ENCODE data around the gene NOVA2.

The NOVA2 gene, protein sequence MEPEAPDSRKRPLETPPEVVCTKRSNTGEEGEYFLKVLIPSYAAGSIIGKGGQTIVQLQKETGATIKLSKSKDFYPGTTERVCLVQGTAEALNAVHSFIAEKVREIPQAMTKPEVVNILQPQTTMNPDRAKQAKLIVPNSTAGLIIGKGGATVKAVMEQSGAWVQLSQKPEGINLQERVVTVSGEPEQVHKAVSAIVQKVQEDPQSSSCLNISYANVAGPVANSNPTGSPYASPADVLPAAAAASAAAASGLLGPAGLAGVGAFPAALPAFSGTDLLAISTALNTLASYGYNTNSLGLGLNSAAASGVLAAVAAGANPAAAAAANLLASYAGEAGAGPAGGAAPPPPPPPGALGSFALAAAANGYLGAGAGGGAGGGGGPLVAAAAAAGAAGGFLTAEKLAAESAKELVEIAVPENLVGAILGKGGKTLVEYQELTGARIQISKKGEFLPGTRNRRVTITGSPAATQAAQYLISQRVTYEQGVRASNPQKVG

DNA sequence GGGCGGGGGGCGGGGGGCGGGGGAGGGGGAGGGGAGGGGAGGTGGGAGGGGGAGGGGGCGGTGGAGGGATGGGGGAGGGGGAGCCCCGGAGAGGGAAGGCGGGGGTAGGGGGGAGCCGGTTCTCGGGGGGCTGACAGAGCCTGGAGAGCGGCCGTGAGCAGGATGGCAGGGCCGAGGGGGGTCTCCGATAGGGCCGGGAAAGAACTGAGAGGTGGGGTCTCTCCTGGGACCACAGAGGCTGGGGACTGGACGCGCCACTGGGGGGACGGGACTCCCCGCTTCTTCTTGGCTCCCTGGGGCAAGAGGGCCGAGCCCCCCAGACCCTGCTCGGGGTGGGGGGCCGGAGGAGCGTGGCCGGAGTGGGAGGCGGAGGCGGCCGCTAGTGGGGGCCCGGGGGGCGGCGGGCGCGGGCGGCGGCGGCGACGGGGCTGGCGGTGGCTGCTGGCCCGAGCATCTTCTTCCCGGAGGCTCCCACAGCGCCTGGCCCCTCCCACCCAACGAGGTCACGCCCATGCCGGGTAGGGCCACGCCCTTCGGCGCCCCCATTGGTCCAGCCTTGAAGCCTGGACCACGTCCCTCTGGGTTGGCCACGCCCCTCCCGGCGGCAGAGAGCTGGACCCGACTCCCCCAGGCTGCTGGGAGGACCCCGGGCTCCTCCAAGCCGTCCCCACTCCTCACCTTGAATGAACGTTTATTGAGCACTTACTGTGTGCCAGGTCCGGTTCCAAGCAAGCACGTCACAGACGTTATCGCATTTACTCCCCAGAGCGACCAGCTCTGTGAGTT is at the start of gene NOVA2:
Gene NOVA2 (minus strand): TSS at position 313 of the 786 bp plus-strand sequence. CDS start 514 bp downstream, outside the sequence.
- H3K9me3 Mint-ChIP-seq, result no peaks in the 10 kb centered on the region
- DNase-seq (peak; percentile 36 to 46), ATAC-seq (peak; percentile 60)
- H3K4me1 Mint-ChIP-seq, result peaks cover 26% of the 10 kb centered on the region
- H3K27ac Mint-ChIP-seq, result no peak within 1 kb of the TSS
- H3K27me3 Mint-ChIP-seq, result peaks cover 85% of the 10 kb centered on the region
- peak within 1 kb of the TSS; percentile 7 to 51 for H3K4me3 Mint-ChIP-seq

DNA sequence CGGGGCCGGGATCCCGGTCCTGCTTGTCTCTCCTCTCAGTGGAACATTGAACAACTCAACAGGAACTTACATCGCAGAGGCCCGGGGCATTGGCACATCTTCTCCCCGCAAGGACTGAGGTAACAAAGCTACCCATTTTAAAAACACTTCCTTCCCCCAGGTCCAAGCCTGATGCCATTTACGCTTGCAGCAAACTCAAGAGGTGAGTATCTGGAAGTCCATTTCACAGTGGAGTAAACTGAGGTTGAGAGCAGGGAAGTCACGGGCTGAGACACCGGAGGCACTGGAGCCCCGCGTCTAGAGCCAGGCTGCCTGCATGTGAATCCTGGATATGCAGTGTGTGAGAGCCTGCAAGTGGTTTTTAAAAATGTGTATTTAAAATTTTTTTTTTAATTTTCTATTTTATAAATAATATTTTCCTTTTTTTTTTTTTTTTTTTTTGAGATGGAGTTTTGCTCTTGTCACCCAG is 49.7 kb upstream of the NOVA2 start:
- Mint-ChIP-seq H3K4me3 (no peak overlapping the region), H3K4me1 (peaks cover 18% of the 10 kb centered on the region), H3K9me3 (no peaks in the 10 kb centered on the region), H3K27me3 (peaks cover 50% of the 10 kb centered on the region), H3K27ac (no peak overlapping the region)
- ATAC-seq, result no peak
- no peak for DNase-seq

DNA sequence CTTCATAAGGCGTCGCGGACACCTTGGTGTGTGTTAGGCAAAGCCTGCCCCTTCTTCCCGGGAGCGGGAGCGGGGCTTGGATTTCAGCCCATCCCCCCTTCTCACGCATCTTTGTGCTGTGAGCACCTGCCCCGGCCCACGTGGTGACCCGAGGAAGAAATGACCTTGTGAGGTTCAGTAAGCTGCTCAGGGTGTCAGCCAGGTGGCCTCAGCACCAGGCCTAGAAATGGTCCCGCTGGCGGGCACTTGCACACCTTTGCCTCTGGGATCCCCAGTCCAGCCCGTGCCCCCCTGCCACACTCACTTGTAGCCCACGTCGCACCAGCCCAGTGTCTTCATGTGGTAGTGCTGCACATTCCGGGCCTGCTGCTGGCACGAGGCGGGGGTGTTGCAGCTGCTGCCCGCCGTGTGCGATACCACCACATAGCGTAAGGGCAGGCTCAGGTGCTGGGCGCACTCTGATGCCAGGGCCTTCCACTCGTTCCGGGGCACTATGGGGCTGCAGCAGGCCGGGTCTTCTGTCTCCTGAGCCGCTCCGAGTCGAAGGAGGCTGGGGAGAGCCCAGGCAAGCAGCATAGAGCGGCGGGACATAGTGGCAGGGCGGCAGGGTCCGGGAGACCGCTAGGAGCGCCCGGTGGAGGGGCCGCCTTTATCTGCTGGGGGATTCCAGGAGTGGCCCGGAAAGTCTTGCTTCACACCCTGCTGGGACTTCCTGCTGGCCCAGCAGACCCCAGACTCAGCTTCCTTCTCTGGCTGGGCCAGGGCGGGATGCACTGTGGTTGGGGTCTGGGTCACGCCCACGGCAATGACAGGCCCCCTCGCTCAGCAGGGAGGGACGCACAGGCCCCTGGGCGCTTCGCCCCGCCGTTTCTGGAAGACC is 49.0 kb upstream of the NOVA2 start, which contains the start of gene PGLYRP1:
Gene PGLYRP1 (minus strand): TSS at position 623 of the 880 bp plus-strand sequence. CDS start 32 bp downstream, at position 591.
- H3K4me1 Mint-ChIP-seq, result peaks cover 18% of the 10 kb centered on the region
- peak; percentile 34 for ATAC-seq
- H3K27me3 Mint-ChIP-seq, result peaks cover 50% of the 10 kb centered on the region
- no peak within 1 kb of the TSS for H3K4me3 Mint-ChIP-seq
- H3K27ac Mint-ChIP-seq, result no peak within 1 kb of the TSS
- no peaks in the 10 kb centered on the region for H3K9me3 Mint-ChIP-seq
- DNase-seq, result no peak

DNA sequence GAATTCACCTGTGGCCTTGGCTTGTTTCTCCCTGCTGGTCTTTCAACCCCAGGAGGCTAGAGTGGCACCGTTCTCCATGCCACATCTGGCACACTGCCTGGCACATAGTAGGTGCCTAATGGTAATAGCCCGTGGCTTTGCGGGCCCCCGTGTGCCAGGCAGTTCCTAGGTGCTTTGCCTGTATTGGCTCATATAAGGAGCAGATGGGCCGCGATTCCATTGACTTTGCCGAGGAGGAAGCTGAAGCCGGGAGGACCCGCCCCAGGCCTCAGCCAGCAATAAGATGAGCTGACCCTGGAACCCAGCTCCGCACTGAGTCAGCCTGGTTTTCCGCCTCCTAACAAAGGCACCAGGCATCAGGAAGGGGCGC is 48.4 kb upstream of the NOVA2 start:
- H3K27ac Mint-ChIP-seq, result no peak overlapping the region
- DNase-seq (no peak), ATAC-seq (no peak)
- peaks cover 20% of the 10 kb centered on the region for H3K4me1 Mint-ChIP-seq
- H3K4me3 Mint-ChIP-seq, result no peak overlapping the region
- H3K9me3 Mint-ChIP-seq, result no peaks in the 10 kb centered on the region
- peaks cover 50% of the 10 kb centered on the region for H3K27me3 Mint-ChIP-seq

DNA sequence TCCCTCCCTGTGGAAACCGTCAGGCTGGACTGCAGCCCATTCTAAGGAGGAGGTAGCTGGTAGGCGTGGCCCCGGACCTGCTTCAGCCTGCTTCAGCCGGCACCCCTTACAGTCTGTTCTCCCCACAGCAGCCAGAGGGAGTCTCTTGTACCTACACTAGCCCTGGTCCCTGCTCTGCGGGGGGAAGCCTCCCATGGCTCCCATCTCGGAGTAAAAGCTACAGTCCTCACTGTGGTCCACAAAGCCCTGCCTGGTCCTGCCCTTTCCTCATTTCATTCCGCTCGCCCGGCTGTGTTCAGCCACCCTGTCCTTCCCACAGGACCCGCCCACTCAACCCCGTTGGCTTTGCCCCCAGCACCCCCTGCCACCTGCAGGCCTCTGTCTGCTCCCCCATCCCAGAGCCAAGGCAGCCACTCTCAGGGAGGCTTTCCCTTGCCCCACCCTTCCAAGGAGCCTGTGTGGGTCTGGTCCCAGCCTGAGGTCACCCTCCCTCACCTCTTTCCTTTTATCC is 47.9 kb upstream of the NOVA2 start:
- DNase-seq, result no peak
- H3K27ac Mint-ChIP-seq, result no peak overlapping the region
- H3K4me1 Mint-ChIP-seq, result peaks cover 20% of the 10 kb centered on the region
- ATAC-seq, result no peak
- H3K27me3 Mint-ChIP-seq, result peaks cover 48% of the 10 kb centered on the region
- H3K4me3 Mint-ChIP-seq, result no peak overlapping the region
- H3K9me3 Mint-ChIP-seq, result no peaks in the 10 kb centered on the region

DNA sequence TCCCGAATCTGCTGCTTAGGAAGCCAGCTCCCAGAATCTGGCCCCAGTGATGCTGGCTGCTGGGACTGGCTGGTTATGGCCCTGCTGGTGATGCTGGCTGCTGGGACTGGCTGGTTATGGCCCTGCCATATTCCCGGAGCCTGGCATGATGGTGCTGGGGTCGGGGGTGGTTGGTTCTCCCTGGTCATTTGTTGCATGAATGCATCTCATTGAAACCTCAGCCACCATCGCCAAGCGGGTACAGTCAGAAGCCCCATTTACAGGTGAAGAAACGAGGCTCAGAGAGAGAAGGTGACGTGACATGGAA is 47.1 kb upstream of the NOVA2 start:
- peaks cover 48% of the 10 kb centered on the region for H3K27me3 Mint-ChIP-seq
- H3K4me1 Mint-ChIP-seq, result peaks cover 20% of the 10 kb centered on the region
- H3K4me3 Mint-ChIP-seq, result no peak overlapping the region
- no peaks in the 10 kb centered on the region for H3K9me3 Mint-ChIP-seq
- DNase-seq, result no peak
- no peak overlapping the region for H3K27ac Mint-ChIP-seq
- no peak for ATAC-seq

DNA sequence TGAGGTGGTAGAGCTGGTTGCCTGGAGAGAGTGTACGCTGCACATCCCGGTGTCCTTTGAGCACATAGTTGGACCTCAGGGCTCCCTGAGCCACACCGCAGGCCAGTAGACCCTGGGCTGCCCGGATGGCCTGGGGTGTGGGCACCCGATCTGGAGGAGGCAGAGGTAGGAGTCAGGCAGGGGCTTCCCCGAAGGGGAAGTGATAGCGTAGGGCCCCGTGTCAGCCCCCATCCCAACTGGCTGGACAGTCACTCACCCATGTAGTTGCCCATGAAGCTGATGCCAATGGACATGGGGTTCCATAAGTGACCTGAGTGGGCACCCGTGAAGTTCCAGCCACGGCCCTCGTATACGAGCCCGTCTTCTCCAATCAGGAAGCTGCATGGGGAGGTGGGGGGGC is 45.6 kb upstream of the NOVA2 start:
- Mint-ChIP-seq H3K27ac (peak overlapping the region in 1 of 2 donors; percentile 63), H3K9me3 (no peaks in the 10 kb centered on the region), H3K4me1 (peaks cover 30% of the 10 kb centered on the region), H3K27me3 (peaks cover 51% of the 10 kb centered on the region), H3K4me3 (no peak overlapping the region)
- no peak for ATAC-seq
- DNase-seq, result no peak

DNA sequence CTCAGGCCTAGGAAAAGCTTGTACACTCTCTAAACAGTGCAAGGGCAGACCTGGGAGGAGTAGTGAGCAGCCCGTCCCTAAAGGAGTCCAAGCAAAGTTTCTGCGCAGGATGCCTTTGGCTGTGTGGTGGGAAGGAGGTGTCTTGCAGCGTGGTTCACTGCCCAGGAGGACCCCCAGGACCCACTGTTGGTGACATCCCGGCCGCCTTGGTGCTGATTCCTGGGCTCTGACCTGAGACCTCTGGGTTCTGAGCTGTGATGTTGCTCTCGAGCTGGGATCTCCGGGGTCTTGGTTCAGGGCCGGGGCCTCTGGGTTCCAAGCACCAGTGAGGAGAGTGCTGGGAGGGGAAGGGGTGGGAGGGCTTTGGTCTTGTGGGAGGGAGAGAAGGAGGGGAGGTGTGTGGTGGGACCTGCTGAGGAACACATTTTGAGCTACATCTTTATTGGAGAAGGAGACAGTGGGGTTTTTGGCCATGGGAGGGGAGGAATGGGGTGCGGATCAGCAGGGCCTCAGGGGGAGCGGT is 45.1 kb upstream of the NOVA2 start:
- H3K27me3 Mint-ChIP-seq, result peaks cover 49% of the 10 kb centered on the region
- no peak for DNase-seq
- no peak for ATAC-seq
- no peaks in the 10 kb centered on the region for H3K9me3 Mint-ChIP-seq
- peaks cover 30% of the 10 kb centered on the region for H3K4me1 Mint-ChIP-seq
- no peak overlapping the region for H3K4me3 Mint-ChIP-seq
- no peak overlapping the region for H3K27ac Mint-ChIP-seq

DNA sequence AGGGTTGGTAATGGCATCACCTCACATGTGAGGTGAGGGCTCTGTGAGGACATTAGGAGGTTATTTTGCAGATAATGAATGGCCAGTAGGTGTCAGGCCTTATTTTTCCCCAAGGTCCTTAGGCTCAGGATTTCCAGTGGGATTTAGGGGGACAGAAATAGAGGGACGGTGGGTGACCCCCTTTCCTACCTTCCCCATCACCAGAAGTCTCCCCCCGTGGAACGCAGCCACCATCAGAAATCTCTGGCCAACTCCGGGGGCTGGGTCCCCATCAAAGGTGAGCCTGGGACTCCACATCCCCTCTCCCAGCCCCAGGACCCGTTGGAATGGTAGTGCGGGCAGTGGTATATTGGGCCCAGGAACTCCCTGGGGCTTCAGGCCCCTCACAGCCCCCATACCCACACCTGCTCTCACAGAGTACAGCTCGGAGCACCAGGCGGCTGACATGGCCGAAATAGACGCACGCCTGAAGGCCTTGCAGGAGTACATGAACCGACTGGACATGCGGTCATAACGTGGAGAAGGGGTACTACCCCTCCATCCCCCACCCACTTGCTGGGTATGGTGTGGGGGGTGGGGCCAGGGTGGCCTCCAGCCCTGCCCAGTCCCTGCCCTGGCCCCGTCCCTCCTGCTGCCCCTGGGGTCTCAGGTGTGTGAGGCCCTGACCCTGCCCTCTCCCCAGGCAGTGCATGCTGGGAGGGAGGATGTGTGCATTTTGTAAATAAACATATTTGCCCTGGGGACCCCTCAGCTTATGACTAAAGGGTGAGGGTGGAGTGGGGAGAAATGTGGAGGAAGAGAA is 44.4 kb upstream of the NOVA2 start:
- Mint-ChIP-seq H3K4me1 (peaks cover 28% of the 10 kb centered on the region), H3K9me3 (no peaks in the 10 kb centered on the region), H3K27me3 (peaks cover 42% of the 10 kb centered on the region), H3K4me3 (no peak overlapping the region), H3K27ac (no peak overlapping the region)
- ATAC-seq (no peak), DNase-seq (no peak)

DNA sequence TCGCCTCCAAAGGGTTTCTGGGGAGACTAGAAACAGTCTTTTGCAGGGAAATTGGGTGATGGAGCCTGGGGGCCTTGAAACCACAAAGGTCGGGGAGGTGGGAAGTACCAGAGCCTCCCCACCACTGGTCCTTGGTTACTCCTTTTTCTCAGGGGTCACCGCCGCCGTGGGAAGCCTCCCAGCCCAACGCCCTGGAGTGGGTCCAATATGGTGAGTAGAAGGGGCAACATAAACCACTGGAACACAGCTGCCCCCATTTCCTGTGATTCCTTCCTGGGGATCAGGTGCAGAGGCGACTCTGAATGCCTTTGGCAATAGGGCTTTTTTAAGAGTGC is 43.4 kb upstream of the NOVA2 start:
- peaks cover 25% of the 10 kb centered on the region for H3K4me1 Mint-ChIP-seq
- peaks cover 32% of the 10 kb centered on the region for H3K27me3 Mint-ChIP-seq
- no peak for DNase-seq
- peak overlapping the region; percentile 85 to 87 for H3K4me3 Mint-ChIP-seq
- H3K9me3 Mint-ChIP-seq, result no peaks in the 10 kb centered on the region
- ATAC-seq, result no peak
- no peak overlapping the region for H3K27ac Mint-ChIP-seq

DNA sequence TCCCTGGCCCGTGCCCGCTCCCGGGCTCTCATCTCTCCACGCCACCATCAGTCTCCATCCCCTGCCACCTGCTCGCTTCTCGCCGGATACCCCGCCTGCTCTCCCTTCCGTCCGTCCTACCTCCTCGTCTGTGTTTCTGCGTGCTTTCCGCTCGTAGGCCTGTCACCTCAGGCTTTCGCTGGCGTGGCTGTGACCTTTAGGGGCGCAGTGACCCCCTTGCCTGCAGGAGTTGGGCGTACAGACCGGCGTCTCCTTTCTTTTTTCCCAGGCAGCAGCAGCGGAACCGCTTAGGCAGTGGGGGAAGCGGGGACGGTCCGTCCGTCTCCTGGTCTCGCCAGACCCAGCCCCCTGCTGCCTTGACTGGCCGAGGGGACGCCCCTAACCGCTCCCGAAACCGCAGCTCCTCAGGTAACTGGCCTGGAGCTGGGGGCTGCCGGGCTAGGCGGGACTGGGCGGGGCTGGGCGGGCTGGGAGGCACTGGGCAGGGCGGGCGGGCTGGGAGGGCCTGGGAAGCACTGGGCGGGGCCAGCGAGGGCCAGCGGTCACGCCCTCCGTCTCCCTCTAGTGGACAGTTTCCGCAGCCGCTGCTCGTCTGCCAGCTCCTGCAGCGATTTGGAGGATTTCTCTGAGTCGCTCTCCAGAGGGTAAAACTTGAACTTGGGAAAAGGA is 42.9 kb upstream of the NOVA2 start:
- Mint-ChIP-seq H3K27ac (no peak overlapping the region), H3K9me3 (no peaks in the 10 kb centered on the region), H3K27me3 (peaks cover 27% of the 10 kb centered on the region), H3K4me1 (peaks cover 25% of the 10 kb centered on the region), H3K4me3 (peak overlapping the region; percentile 85 to 87)
- DNase-seq (peak; percentile 77 to 78), ATAC-seq (peak; percentile 77)

DNA sequence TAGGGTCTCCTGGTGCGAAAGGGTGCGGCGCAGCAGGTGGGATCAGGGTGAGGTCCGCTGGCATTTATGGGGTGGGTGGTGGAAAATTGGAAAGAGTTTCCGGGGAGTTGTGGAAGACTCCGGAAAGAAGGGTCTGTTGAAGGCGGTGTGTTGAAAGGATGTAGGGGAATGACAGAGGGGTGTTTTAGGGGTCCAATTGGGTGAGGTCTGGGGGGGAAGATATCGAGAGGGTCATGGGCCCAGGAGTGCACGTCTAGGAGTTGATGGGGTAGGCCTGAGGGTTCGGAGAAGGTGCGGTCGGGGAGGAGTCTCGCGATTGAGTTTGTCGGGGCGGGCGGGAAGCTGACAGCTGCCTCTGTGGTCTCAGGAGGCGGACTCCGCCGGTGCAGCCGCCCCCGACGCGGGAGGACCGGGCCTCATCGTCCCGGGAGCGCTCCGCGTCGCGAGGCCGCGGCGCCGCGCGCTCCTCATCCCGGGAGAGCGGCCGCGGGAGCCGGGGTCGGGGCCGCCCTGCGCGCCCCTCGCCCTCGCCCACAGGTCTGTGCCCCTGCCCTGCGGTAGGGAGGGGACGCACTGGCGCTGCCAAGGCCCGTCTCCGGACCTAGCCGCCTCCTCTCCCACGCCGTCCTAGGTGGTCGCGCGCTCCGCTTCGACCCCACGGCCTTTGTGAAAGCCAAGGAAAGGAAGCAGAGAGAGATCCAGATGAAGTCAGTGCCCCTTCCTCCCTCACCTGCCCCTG is 42.2 kb upstream of the NOVA2 start:
- Mint-ChIP-seq H3K27me3 (peaks cover 27% of the 10 kb centered on the region), H3K4me1 (peaks cover 25% of the 10 kb centered on the region), H3K27ac (no peak overlapping the region), H3K9me3 (no peaks in the 10 kb centered on the region), H3K4me3 (peak overlapping the region; percentile 85 to 87)
- peak; percentile 51 for ATAC-seq
- peak; percentile 43 to 50 for DNase-seq

DNA sequence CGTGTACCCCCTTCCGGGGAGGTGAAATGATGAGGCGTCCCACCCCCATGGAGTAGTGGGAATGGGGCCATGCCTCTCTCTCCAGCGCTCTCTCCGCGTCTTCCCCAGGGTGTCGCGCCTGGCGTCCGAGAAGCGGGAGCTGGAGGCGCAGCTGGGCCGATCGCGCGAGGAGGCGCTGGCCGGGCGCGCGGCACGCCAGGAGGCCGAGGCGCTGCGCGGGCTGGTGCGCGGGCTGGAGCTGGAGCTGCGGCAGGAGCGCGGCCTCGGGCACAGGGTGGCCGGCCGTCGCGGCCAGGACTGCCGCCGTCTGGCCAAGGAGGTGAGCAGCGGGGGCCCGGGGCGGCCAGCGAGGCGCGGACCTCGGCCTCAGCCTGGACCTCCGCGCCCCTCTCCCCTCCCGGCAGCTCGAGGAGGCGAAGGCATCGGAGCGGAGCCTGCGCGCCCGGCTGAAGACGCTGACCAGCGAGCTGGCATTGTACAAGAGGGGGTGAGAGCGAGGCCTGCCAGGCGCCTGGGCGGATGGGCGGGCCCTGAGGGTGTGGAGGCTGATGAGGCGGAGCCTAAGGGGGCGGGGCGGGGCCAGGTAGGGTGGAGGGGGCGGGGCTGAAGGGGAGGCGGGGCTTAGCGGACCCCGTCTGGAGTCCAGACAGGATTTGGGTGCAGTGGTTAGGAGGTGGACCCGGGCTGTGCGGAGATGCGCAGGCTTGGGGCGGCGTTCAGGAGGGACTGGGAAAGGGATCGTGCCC is 41.4 kb upstream of the NOVA2 start:
- peak; percentile 57 to 59 for DNase-seq
- peak overlapping the region in 1 of 2 donors; percentile 79 for H3K27ac Mint-ChIP-seq
- ATAC-seq, result peak; percentile 67
- peak overlapping the region; percentile 79 to 86 for H3K4me3 Mint-ChIP-seq
- no peaks in the 10 kb centered on the region for H3K9me3 Mint-ChIP-seq
- H3K27me3 Mint-ChIP-seq, result peaks cover 27% of the 10 kb centered on the region
- peaks cover 25% of the 10 kb centered on the region for H3K4me1 Mint-ChIP-seq

Data from stimulated activated naive CD8-positive, alpha-beta T cell treated with anti-CD3 and anti-CD28 coated beads, Interleukin-15, amount 100 ng/mL, for 72 hours (primary cell).